GM12892 (cell line): ENCODE measurements around the gene STXBP4.

Experiments used
- POLR2A ChIP-seq: IDR thresholded peaks from 2 replicates; pipeline ENCODE4 v1.6.1; 2011; ENCODE audit warnings: low read depth, low read length, control low read depth
- POLR2AphosphoS5 ChIP-seq: IDR thresholded peaks from 2 replicates; pipeline ENCODE4 v1.6.1; 2011; ENCODE audit warnings: low read depth, low read length, control low read depth

DNA sequence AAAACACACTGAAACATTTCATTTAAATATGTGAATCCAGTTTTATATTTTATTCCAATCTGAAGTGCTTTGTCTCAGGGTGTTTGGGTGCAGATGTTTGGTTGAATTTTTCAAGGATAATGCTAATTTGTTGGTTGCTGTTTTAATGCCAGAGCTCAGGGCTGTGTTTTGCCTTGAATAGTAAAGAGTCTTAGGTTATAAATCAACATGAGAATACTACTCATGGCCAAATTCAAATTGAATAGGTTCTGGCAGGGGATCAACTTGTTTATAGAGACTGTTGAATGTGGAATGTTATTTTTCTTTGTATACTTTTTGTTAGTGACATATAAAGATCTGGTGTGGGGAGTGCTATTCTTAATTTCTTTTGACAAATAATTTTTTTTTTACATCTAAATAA is 49.1 kb upstream of the STXBP4 start:
- TF ChIP-seq POLR2A = no peak
- TF ChIP-seq POLR2AphosphoS5 = no peak
